ENCODE data around the gene CATSPERE.
"Not testable (repeated sequence)": the region's sequence is repeated elsewhere in the genome, so short reads cannot be mapped to it uniquely, and the experiment has no call there.

Gene CATSPERE

GRCh38 chr1:244660595-244660994, 199.5 kb downstream of the CATSPERE start:
- TF ChIP-seq CTCF (IDR thresholded peaks at IDR 0.05; ENCODE audit: low read depth, low read length) = no peak
- no peak overlapping the region for H3K4me3 ChIP-seq (replicated peaks in 1 of 2; ENCODE audit: low read depth in 2 of 2, low read length in 2 of 2)
- DNase-seq (ENCODE audit: low read depth in 2 of 2) = no peak

- H3K4me3 ChIP-seq (replicated peaks in 1 of 2; ENCODE audit: low read depth in 2 of 2, low read length in 2 of 2); DNase-seq (ENCODE audit: low read depth in 2 of 2): not testable (repeated sequence)
Observed at GRCh38 chr1:244661569-244662312, 200.7 kb downstream of the CATSPERE start.

GRCh38 chr1:244662599-244662998, 201.5 kb downstream of the CATSPERE start:
- TF ChIP-seq CTCF (IDR thresholded peaks at IDR 0.05; ENCODE audit: low read depth, low read length) = no peak
- no peak for DNase-seq (ENCODE audit: low read depth in 2 of 2)
- H3K4me3 ChIP-seq (replicated peaks in 1 of 2; ENCODE audit: low read depth in 2 of 2, low read length in 2 of 2) = no peak overlapping the region

GRCh38 chr1:244664353-244664752, 203.3 kb downstream of the CATSPERE start:
- no peak for TF ChIP-seq CTCF (IDR thresholded peaks at IDR 0.05; ENCODE audit: low read depth, low read length)
- H3K4me3 ChIP-seq (replicated peaks in 1 of 2; ENCODE audit: low read depth in 2 of 2, low read length in 2 of 2) = no peak overlapping the region
- no peak for DNase-seq (ENCODE audit: low read depth in 2 of 2)

GRCh38 chr1:244665771-244666217, 204.7 kb downstream of the CATSPERE start:
- no peak for TF ChIP-seq CTCF (IDR thresholded peaks at IDR 0.05; ENCODE audit: low read depth, low read length)
- H3K4me3 ChIP-seq (replicated peaks in 1 of 2; ENCODE audit: low read depth in 2 of 2, low read length in 2 of 2) = no peak overlapping the region
- DNase-seq (ENCODE audit: low read depth in 2 of 2) = peak in 1 of 2 donors; percentile 27

- H3K4me3 ChIP-seq (replicated peaks in 1 of 2; ENCODE audit: low read depth in 2 of 2, low read length in 2 of 2); DNase-seq (ENCODE audit: low read depth in 2 of 2): not testable (repeated sequence)
Observed at GRCh38 chr1:244666672-244667418, 205.8 kb downstream of the CATSPERE start.

- DNase-seq (ENCODE audit: low read depth in 2 of 2) = no peak
- TF ChIP-seq CTCF (IDR thresholded peaks at IDR 0.05; ENCODE audit: low read depth, low read length) = no peak
- H3K4me3 ChIP-seq (replicated peaks in 1 of 2; ENCODE audit: low read depth in 2 of 2, low read length in 2 of 2) = no peak overlapping the region
Observed at GRCh38 chr1:244667797-244668196, 206.7 kb downstream of the CATSPERE start.

Data from cardiac fibroblast (primary cell).